NCI-H2107 treated with DMSO at 0.1 percent for 48 hours (cell line): ENCODE data around the gene PDE7B.
"Not testable (repeated sequence)": the region's sequence is repeated elsewhere in the genome, so short reads cannot be mapped to it uniquely, and the experiment has no call there.

Source experiments
- DNase-seq: peaks from one replicate; lab custom pipeline; 2025; ENCODE audit not compliant: unreplicated experiment; lab: John Stamatoyannopoulos, UW

The PDE7B gene

GRCh38 chr6:136139111-136139510 lies 287.6 kb downstream of the PDE7B start:
- DNase-seq: not testable (repeated sequence)

DNA sequence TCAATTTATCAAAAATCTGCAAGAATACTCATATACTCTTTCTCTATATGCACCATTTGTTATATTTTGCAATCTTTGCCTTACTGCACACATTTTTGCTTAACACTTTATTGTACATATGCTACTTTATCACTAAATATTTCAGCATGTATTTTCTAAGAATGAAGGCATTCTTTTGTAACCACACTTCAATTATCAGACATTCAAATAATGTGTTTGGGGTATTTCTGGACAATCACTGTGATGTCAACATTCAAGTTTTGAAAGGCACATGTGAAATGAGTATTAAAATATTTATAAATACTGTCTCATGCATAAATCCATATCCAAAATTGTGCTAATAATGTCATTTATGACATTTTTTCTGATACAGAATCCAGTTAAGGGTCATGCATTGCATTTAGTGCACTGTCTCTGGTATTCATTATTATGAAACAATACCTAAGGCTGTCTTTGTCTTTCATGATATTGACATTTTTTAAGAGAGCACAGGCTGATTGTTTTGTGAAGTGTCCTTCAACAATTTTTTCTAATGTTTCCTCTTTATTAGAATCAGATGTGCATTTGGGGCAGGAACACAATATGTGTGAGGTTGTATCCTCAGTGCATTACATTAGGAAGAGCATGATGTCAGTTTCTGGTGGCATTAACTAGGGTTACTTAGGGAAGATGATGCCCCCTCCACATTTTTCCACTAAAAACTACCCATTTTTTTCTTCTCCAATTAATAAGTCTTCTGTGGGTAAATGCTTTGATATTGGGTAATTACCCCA lies 292.9 kb downstream of the PDE7B start:
- no peak for DNase-seq

DNA sequence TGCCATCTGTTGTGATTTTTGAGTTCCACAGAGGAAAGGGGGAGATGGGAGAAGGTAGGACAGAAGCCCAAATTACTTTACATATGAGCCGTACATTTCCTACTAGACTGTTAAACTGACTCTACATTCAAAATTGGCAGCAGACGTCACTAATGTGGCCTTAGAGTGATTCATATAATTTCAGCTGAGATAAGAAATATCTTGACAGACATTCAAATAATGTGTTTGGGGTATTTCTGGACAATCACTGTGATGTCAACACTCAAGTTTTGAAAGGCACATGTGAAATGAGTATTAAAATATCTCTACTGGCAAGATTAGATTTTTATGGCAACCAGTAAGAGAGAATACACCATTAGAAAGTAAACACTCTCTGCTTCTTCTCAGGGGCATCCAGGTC lies 294.6 kb downstream of the PDE7B start:
- DNase-seq: no peak

DNA sequence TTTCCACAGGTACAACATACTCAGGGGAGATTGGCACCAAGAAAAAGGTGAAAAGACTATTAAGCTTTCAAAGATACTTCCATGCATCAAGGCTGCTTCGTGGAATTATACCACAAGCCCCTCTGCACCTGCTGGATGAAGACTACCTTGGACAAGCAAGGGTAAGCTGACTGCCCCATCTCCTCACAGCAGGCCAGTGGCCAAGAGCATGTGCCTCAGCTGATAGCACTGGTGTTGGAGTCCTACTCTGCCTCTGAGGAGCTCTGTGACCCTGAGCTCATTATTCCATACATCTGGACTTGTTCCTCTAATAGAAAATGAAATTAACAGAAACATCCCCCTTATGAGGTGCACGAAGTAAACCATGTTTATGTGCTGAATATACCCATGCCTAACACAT lies 295.8 kb downstream of the PDE7B start:
- DNase-seq: no peak

DNA sequence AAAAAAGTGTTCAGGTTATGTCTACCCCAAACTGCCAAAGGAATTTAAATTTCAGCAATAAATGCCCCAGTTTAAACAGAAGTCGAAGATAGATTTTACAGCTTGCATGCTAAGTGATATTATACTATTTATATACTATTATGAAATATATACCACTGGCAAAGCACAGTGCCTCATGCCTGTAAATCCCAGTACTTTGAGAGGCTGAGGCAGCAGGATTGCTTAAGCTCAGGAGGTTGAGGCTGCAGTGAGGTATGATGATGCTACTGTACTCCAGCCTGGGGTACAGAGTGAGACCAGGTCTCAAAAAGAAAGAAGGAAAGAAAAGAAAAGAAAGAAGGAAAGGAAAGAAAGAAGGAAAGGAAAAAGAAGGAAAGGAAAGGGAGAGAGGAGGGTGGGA lies 296.6 kb downstream of the PDE7B start:
- no peak for DNase-seq

DNA sequence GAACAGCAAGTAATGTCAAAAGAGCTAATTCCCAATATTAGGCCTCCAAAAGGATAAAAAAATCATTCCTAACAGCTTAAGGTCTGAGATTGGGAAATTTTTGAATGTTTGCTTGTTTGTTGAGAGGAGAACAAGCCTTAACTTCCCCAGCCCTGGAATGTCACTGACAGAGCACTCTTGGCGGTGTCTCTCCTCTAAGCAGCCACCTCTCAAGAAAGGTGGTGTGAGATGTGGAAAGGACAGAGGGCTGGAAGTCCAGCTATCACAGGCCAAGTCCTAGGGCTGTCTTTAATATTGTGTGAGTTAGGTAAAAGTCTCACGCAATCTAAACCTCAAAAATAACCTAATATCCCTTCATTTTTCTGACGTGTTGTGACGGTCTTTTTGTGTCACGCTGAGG lies 297.0 kb downstream of the PDE7B start:
- no peak for DNase-seq

DNA sequence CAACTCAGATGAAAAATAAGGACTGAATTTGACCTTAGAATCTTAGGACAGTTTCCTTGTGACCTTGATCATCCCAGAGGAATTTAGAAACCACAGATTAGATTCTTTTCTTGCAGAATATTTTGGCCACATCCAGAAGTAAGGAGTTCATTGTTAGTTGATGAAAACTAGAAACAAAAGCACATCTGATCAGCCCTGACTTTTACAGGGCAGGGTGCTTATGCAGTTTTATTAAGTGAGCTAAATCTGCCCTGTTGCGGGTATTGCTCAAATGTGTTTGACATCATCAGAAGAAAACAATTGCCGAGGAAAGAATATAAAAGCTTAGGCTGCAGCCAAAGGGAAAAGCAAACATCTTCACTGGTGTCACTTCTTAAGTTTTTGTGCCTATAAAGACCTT lies 297.8 kb downstream of the PDE7B start:
- DNase-seq: no peak

DNA sequence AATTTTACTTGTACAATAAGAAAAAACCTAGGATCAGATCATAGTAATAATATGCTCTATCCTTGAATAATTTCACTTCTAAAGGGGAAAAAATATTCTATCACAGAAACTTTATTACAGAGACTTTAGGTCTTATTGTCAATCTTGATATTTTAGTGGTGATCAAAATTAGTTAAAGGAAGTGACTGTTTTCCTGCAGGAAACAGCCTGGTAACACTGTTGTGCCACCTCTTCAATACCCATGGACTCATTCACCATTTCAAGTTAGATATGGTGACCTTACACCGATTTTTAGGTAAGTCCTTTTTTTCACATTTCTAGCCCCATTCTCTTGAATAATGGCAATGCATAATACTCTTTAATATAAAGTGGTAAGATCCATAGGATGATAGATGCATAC lies 299.5 kb downstream of the PDE7B start:
- DNase-seq: no peak

DNA sequence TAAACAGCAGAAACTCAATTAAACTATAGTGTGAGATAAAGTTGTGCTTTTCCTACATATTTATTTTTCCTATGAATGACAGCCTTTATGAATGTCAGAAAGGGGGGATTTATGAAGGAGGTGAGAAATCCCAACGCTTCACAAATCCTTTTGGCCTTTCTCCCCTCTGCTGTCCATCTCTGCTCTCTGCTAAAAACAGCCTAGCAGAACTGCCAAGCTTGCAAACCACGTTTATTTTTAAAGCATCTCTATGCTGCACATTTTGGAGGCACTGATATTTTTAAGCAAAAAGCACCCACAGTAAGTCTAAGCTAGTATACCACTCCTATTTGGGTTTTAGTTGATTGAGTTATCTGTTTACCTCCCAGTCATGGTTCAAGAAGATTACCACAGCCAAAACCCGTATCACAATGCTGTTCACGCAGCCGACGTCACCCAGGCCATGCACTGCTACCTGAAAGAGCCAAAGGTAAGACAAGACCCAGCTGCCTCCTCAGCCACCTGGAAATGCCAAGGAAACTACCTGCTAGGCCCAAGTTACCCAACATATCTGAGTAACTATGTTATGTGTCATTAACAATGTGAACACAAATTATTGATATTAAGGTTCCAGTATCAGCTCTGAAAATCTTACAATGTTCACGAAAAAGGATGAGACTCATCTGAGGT lies 302.3 kb downstream of the PDE7B start:
- DNase-seq: no peak

DNA sequence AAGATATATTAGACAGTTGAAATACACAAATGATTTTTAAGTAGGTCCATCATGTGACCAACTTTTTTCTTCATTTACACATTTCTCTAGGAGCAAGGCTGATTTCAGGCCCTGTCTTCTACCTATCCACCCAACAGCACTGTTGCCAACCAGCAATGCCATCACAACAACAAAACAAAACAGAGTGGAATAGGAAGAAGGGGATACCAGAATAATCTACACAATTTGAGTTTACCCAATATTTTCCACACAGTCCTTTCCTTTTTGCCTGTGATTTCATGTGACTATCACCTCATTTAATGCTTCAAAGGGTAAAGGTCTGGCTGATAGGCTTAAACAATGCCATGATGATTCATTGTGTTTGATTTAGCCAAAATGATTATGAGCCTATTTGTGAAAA lies 303.7 kb downstream of the PDE7B start:
- no peak for DNase-seq

DNA sequence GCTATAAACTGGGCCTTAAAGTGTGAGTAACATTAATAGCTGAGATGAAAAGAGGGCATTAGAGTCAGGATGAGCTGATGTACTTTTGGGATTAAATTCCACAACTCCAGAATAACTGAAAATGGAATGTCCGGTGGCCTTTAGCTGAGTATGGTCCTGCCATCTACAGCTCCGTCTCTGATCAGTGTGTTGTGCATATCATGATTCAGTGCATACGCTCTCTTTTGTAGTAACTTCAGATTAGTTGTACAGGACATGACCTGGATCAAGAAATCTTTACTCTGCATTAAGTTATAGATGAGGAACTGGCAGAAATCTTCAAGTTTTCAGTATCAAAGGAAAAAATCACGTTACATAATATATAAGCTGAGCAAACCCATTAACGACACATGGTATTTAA lies 306.2 kb downstream of the PDE7B start:
- DNase-seq: no peak

GRCh38 chr6:136158387-136158821 lies 306.9 kb downstream of the PDE7B start:
- DNase-seq: no peak

DNA sequence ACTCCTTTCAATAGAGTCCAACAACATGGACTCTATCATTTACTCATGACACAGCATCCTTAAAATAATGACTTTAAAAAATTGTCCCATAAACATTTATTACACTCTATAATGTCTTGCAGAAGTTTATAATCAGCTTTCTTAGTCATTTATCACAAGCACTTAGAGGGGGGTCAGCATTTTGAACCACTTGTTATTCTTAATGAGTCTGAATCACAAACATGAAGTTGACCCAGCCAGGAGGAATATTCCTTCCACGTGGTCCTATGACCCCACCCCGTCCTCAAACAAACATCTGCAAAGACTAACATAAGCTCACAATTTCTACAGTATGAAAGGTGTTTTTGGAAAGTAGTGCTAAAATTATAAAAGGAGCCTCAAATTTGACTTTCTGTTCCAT lies 307.5 kb downstream of the PDE7B start:
- no peak for DNase-seq

DNA sequence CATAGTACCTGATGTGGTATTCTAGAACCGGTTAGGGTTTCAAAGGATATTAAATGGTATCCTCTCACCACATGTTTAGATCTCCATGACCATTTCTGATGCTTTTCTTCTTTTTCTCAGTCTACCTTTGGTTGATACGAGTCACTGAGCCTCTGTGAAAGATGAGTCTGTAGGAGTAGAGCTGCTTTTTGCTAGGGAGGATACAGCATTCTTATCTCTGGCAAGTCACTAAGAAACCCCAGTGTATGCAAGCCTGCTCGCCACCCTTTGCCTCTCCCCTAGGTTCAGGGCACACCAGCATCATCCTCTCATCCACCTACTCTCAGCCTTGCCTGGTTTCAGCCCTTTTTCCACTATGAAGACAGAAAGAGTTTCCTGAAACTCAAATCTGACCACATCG lies 308.7 kb downstream of the PDE7B start:
- DNase-seq: no peak

GRCh38 chr6:136161950-136162349 lies 310.4 kb downstream of the PDE7B start:
- no peak for DNase-seq

GRCh38 chr6:136163260-136163659 lies 311.8 kb downstream of the PDE7B start:
- DNase-seq: no peak

DNA sequence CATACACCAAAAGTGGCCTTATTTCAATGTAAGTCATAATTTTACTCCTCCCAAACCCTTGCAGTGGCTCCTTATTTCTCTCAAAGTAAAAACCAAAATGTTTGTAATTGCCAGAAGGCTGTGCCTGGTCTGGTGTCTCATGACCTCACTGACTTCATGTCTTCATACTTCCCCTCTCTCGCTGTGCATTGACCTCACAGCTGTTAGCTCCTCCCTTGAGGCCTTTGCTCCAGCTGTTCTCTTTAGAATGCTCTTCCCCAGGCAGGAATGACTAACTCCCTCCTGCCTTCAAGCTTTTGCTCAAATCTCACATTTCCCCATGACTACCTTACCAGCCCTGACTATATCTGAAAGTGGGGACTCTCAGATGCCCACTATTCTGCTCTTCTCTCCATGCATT lies 315.3 kb downstream of the PDE7B start:
- DNase-seq: no peak

GRCh38 chr6:136169394-136170148 lies 318.1 kb downstream of the PDE7B start:
- no peak for DNase-seq

GRCh38 chr6:136171231-136171630 lies 319.7 kb downstream of the PDE7B start:
- no peak for DNase-seq

DNA sequence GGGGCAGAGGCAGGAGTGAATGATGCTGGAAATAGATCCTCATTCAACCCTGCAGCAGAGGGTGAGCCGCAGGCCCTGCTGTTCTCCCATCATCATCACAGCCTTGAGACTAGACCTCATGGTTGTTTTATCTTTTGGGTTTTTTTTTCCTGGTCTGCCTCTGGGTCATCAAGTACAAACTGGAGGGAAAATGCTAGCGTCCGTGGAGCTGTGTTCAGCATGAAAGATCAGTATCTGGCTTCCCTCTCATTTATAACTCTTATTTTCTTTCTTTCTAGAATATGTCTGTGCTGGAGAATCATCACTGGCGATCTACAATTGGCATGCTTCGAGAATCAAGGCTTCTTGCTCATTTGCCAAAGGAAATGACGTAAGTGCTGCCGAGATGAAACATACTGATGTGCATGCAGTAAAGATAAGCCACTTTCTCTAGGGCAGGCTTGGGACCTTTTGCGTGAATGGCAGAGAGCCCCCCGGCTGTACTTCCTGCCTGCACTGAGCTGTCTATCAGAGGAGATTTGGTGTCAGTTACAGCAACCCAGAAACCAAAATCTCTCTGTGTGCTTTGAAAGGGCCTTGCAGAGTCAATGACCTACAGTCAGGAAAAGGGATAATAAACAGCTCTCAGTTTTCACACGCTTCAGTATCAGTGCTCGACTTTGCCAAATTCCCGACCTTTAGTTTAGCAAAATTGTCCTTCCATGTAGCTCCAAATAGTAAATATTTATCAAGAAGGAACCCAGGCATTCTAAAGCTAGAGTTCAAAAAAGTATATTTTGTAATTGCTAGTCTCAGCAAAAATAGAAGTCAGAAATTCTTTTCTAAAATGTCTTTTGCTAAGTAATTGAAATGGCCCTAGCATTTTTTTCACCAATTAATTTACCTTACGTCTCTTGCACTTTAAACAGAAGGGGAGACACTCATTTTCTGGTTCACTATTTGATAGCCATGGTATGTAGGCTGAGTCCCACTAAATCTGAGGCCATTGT lies 322.3 kb downstream of the PDE7B start:
- no peak for DNase-seq

GRCh38 chr6:136174510-136174909 lies 323.0 kb downstream of the PDE7B start:
- DNase-seq: no peak
